Adipose tissue (tissue), 3 donors: ENCODE results near the gene CUBN. TPM values are rescaled to one million over a fixed set of nuclear protein-coding genes. Genes with fewer than 3 reads are reported as not detected.

Experiments
- H3K27ac ChIP-seq: one replicate; pipeline ENCODE4 v1.5.1; 2013; ENCODE audit warnings: low read depth, low read length
- WGBS, 3 donors: extraction: QIAGEN DNeasy Blood & Tissue Kit; methylation state at CpG; one replicate each; pipeline ENCODE4 v1.1.7; 2013; 5-methylcytosine and 5-hydroxymethylcytosine counted together
- polyA plus RNA-seq, 3 donors: library from polyadenylated mRNA; stranded (reverse); fragments of 200-250 nt; gene quantifications; one replicate each; pipeline ENCODE4 v1.2.3, GENCODE V29; 2013
- donor health status: healthy with polysubstance abuse.
- donor health status: Bipolar disorder and iron deficiency.
- donor health status: healthy.

Gene CUBN
- polyA plus RNA-seq, 3 donors, result 0.20 to 0.56 (median 0.36) TPM

DNA sequence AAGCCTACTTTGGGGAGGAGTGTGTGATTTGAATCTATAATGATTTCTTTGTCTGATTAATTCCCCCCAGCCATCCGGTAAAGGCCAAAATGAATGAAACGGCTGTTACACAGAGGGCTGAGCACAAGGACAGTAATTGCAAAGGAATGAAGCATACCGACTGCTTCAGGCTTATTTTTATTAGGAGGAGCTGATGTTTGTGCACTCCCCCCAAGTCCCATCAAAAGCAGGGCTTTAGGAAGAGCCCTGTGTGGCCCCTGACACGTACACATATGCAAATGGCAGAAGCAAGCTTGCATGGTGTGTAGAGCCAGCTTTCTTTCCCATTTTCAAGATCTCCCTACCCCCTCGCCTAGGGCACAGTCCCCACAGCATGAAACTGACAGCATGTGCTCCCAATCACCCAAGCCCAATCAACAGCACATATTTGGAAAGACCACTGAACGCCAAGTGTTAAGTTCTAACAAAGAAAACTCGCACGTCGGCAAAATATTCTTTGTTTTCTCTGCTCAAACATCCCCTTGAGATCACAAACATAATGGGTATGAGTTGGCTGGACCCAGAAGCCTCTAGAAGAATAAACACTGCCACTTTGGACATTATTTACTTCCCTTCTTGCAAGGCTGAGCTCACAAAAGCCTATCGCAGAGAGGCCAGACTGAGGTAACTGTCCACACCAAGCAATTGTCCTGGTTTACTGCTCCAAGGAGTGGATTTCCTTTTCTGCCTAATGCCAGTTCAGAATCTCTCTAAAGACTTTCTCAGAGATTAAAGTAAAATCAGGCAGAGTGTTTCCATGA lies 143.0 kb downstream of the CUBN start:
- WGBS, 3 donors, result 42 to 78% (median 72%) methylated on average over 10 of the region's 10 CpGs
- no peak overlapping the region for H3K27ac ChIP-seq

- no peak overlapping the region for H3K27ac ChIP-seq
- WGBS, 3 donors, result 79 to 83% (median 81%) methylated on average over 5 of the region's 5 CpGs
Observed at GRCh38 chr10:16986082-16986405, 143.6 kb downstream of the CUBN start.

- H3K27ac ChIP-seq, result no peak overlapping the region
- 87 to 96% (median 91%) methylated on average over 3 of the region's 3 CpGs for WGBS, 3 donors
Observed at GRCh38 chr10:16984242-16984641, 145.4 kb downstream of the CUBN start.

DNA sequence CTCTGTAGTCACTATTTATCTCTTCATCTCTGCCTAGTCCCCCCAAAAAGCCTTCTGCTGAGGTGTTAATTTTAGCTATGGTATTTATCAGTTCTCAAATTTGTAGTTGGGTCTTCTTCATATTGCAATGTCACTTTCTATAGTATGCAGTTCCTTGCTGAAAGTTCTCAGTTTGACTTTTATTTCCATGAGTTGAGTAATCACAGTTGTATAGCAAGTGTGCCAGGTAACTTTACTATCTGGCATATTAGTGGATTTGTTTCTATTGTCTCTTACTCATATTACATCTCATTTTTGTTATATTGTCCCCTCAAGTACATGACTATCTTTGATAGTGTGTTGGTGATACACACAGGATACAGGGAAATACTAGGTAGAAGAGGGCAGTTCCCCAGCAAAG lies 152.8 kb downstream of the CUBN start:
- H3K27ac ChIP-seq, result no peak overlapping the region

GRCh38 chr10:16975188-16975587 lies 154.4 kb downstream of the CUBN start:
- no peak overlapping the region for H3K27ac ChIP-seq
- WGBS, 3 donors, result 39 to 72% (median 48%) methylated on average over 3 of the region's 3 CpGs

DNA sequence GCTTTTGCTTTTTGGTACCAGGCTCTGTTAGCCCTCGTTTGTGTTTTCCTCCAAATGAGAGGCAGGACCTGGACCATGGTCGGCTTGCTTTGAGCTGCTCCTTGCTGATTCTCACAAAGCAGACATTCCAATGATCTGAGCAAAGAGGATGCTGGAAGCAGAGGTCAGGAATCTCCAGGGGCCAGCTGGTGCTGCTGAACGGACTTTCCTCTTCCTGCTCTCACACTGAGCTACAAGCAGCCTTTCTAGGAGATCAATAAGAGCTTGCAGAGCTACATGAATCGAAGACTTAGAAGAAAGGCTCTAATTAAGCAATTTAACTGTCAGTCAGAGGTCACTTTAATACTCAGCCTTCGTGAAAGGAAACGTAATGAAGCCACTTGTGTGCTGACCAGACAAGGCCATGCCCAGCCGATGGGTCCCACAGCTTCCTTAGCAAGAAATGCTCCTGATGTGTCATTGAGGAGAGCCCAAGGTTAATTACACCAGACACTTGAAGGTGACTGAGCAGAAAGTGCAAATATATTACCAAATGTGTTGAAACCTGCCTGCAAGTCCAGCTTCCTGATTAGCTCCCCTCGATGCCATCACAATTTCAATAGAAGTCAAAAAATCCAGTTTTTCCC lies 161.1 kb downstream of the CUBN start:
- no peak overlapping the region for H3K27ac ChIP-seq
- 21 to 41% (median 37%) methylated on average over 8 of the region's 8 CpGs for WGBS, 3 donors

DNA sequence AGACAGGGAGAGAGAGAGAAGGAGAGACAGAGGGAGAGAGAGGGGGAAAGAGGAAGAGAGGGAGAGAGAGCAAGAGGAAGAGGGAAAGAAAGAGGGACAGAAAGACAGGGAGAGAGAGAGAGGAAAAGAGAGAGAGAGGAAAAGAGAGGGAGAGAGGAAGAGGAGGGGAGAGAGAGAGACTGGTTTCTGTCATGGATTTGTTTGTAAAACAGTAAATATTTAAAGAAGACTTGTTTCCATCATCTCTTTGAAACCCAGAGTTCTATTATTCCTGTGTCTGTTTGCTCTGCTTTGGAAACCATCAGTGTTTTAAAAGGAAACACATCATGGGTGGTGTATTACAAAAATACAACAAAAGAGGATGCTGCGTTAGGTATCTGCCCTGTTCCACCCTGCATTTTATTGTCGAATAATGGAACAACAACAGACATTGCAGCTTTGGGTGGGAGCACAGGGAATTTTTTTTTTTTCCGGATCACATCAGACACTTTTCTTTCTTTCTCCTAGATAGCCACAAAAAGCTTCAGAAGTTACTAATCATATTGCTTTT lies 161.7 kb downstream of the CUBN start:
- 45 to 57% (median 56%) methylated on average over 3 of the region's 3 CpGs for whole genome bisulfite sequencing, 3 donors
- H3K27ac ChIP-seq, result no peak overlapping the region

DNA sequence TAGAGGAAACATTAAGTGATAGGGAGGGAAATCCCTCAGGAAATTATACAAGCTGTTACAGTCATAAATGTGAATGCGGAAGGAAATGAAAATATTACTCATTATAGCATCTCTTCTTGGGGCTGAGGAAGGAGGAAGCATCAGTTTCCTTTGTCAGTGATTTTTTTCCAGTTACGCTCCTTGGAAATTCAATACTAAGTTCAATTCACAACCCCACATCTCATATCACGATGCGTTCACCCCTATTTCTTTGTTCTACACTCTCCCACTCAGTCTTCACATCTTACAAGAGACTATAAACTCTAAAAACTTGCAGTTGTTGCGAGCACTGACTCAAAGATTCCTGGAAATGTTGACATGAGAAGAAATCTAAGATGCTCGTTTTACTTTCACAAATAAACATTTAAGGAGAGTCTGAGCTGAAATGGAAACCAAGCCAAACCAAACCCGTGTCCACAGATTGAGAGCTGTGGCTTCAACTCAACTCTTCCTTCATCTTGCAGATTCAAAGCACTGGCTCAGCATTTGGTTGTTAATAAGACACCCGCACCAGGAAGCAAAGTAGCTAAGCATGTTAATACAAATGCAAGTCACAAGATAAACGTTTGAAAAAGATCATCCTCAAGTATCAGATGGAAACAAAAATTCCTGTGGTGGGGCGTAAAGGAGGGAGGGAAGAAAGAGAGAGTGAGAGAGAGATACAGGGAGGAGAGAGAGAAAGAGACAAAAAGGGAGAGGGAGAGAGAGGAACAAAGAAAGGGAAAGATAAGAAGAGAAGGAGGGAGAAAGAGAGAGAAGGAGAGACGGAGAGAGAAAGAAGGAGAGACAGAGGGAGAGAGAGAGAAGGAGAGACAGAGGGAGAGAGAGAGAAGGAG lies 162.4 kb downstream of the CUBN start:
- H3K27ac ChIP-seq, result no peak overlapping the region
- WGBS, 3 donors, result 40 to 55% (median 42%) methylated on average over 11 of the region's 11 CpGs

DNA sequence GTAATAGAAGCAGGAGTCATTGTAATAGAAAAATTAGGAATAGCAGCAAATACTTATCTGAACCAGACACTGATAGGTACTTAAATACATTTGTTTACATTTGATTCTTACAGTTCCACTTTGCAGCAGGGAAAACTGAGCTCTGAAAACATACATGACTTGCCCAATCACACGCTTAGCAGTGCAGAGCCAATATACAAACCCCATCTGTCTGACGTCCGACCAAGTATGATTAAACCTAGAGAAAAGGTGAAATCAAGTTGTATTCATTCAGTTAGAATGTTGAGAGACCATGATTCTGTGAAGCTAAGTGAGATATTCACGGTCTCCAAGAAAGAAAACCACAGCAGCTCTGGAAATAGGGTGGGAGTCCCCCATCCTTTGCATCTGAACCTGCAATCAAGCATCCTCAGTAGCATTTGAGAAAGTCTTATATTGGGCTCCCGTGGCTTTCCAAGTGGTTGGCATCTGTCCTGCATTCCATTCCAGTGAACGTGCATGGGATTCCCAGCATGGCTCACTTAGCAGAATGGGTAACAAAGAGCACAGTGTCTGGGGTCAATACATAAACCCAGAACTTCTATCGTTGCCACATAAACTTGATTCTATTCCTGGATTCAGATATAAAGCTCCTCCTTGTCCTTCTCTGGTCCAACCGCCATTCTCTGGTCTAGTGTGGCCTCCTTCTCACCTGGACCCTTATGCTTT lies 163.7 kb downstream of the CUBN start:
- 54 to 81% (median 71%) methylated on average over 8 of the region's 8 CpGs for WGBS, 3 donors
- no peak overlapping the region for H3K27ac ChIP-seq

- whole genome bisulfite sequencing, 3 donors, result 69 to 85% (median 84%) methylated on average over 7 of the region's 7 CpGs
- no peak overlapping the region for H3K27ac ChIP-seq
Observed at GRCh38 chr10:16965344-16965616, 164.3 kb downstream of the CUBN start.

- 76 to 87% (median 84%) methylated on average over 15 of the region's 15 CpGs for WGBS, 3 donors
- H3K27ac ChIP-seq, result no peak overlapping the region
Observed at GRCh38 chr10:16964576-16965343, 164.9 kb downstream of the CUBN start.

- H3K27ac ChIP-seq, result no peak overlapping the region
- WGBS, 3 donors, result 86 to 95% (median 86%) methylated on average over 4 of the region's 4 CpGs
Observed at GRCh38 chr10:16960551-16960950, 169.1 kb downstream of the CUBN start.

DNA sequence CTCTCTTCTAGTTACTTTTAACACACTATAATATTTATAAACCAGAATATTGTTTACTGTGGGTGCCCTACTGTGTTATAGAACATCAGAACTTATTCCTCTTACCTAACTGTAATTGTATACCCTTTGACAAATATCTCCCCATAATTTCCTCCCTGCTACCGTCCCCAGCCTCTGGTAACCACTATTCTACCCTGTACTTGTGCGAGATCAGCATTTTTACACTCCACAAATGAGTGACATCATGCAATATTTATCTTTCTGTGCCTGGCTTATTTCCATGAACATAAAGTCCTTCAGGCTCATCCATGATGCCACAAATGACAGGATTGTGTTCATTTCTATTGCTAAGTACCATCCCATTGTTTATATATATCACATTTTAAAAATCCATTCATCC lies 172.6 kb downstream of the CUBN start:
- no peak overlapping the region for H3K27ac ChIP-seq
- WGBS, 3 donors, result 73 to 80% (median 79%) methylated on average over 2 of the region's 2 CpGs

- WGBS, 3 donors, result 75 to 84% (median 81%) methylated on average over 13 of the region's 13 CpGs
- H3K27ac ChIP-seq, result no peak overlapping the region
Observed at GRCh38 chr10:16954280-16955030, 175.2 kb downstream of the CUBN start.

- H3K27ac ChIP-seq, result no peak overlapping the region
- 82 to 95% (median 95%) methylated on average over 5 of the region's 5 CpGs for WGBS, 3 donors
Observed at GRCh38 chr10:16953270-16953669, 176.3 kb downstream of the CUBN start.

DNA sequence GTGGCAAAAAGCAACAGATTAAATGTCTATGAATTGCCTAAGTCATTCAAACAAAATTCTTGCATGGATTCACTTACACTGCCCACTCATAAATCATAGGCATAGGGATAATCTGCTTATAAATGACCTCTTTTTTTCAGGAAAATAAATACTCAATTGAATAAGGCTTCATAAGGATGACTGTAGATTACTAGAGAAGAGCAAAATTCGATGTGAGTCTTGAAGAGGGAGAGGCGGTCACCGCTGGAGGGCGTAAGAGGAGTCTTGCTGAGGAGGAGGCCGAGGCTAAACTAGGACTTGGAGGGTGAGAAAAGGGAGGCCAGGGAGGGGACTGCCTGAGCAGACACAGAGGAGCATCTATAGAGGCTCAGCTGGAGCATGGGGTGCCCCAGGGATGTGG lies 177.0 kb downstream of the CUBN start:
- 85 to 91% (median 90%) methylated on average over 5 of the region's 5 CpGs for WGBS, 3 donors
- H3K27ac ChIP-seq, result no peak overlapping the region

DNA sequence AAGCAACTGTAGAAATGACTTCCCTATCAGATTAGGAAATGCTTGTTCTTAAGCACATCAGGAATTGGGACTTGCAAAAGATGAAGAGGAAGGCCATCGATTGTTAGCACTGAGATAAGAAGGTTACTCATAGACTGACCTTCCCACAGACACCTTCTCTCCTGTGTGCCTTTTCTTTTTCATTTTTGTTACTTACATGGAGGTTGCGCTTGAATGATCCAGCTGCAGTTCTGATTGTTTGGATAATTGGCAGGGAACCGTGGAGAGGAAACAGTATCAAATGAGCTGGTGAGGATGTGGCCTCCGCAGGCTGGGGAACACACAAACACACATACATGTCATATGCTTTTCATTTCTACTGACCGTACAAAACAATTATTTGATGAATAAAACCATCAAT lies 177.5 kb downstream of the CUBN start:
- 50 to 58% (median 55%) methylated on average over 5 of the region's 5 CpGs for WGBS, 3 donors
- no peak overlapping the region for H3K27ac ChIP-seq
